Measurements from ENCODE around the gene OR6A2.
A peak's percentile ranks its signal among the peaks of the same experiment; 100 is the strongest.

The OR6A2 gene

GRCh38 chr11:6755953-6756347 is 43.5 kb downstream of the OR6A2 start:
- no peak for DNase-seq

- DNase-seq = peak; percentile 32
These were observed 44.1 kb downstream of the OR6A2 start for GRCh38 chr11:6755303-6755952.

GRCh38 chr11:6747097-6747668 is 52.3 kb downstream of the OR6A2 start:
- no peak for DNase-seq

GRCh38 chr11:6746626-6747025 is 52.9 kb downstream of the OR6A2 start:
- no peak for DNase-seq

- no peak for DNase-seq
These were observed 53.3 kb downstream of the OR6A2 start for GRCh38 chr11:6746086-6746618.

GRCh38 chr11:6745465-6746015 is 53.9 kb downstream of the OR6A2 start:
- no peak for DNase-seq

GRCh38 chr11:6745018-6745417 is 54.5 kb downstream of the OR6A2 start:
- DNase-seq = no peak

- DNase-seq = no peak
These were observed 57.2 kb downstream of the OR6A2 start for GRCh38 chr11:6742260-6742659.

Measured in midbrain (tissue), 1 donor.